ENCODE measurements around the gene SLC38A3. TPM values are rescaled to one million over a fixed set of nuclear protein-coding genes. Genes with fewer than 3 reads are reported as not detected.

SLC38A3 gene
- total and polyA plus RNA-seq, 2 experiments from 2014 or later = 0.36 TPM; not detected in 1

DNA sequence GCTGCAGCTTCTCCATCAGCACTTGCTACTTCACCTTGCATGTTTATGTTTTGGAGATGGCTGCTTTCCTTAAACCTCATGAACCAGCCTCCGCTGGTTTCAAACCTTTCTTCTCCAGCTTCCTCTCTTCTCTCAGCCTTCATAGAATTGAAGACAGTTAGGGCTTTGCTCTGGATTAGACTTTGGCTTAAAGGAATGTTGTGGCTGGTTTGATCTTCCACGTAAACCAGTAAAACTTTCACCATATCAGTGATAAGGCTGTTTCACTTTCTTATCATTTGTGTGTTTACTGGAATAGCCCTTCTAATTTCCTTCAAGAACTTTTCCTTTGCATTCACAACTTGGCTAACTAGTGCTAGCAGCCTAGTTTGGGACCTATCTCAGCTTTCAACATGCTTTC lies 25.4 kb upstream of the SLC38A3 start:
- H3K79me2 ChIP-seq (ENCODE audit: insufficient read depth) = no peaks in the 10 kb centered on the region
- H3K9me3 ChIP-seq (ENCODE audit: low read depth) = no peaks in the 10 kb centered on the region
- no peak overlapping the region for H3K27ac ChIP-seq
- H3K36me3 ChIP-seq (ENCODE audit: low read depth) = no peaks in the 10 kb centered on the region
- no peaks in the 10 kb centered on the region for H3K4me1 ChIP-seq (ENCODE audit: insufficient read depth)
- no peak overlapping the region for H3K4me2 ChIP-seq (ENCODE audit: unreplicated experiment)
- WGBS, 2 experiments (ENCODE audit: low coverage in 1 of 2, low lambda C conversion rate in 2 of 2, missing lambda C conversion rate in 2 of 2) = 85 to 98% methylated on average over 2 of the region's 2 CpGs
- no peaks in the 10 kb centered on the region for H4K20me1 ChIP-seq (ENCODE audit: insufficient read depth)
- no peak overlapping the region for H3K4me3 ChIP-seq
- DNase-seq = no peak
- H3K9ac ChIP-seq = no peak overlapping the region
- no peak overlapping the region for H2AFZ ChIP-seq
- in situ Hi-C loops (cut with MboI) = loop anchor here (10.0 kb wide), 1 partner anchor 55 kb away; no protein-coding TSS in a partner anchor
- no peak for TF ChIP-seq EZH2 (IDR thresholded peaks at IDR 0.05; ENCODE audit: insufficient read depth, poor library complexity, severe bottlenecking)
- TF ChIP-seq EZH2phosphoT487 (IDR thresholded peaks at IDR 0.05; ENCODE audit: insufficient read depth, low read depth) = no peak
- no peaks in the 10 kb centered on the region for H3K9me2 ChIP-seq (ENCODE audit: insufficient read depth)
- no peaks in the 10 kb centered on the region for H3F3A ChIP-seq (ENCODE audit: insufficient read depth)
- no peaks in the 10 kb centered on the region for H3K27me3 ChIP-seq (replicated peaks; ENCODE audit: insufficient read depth)

DNA sequence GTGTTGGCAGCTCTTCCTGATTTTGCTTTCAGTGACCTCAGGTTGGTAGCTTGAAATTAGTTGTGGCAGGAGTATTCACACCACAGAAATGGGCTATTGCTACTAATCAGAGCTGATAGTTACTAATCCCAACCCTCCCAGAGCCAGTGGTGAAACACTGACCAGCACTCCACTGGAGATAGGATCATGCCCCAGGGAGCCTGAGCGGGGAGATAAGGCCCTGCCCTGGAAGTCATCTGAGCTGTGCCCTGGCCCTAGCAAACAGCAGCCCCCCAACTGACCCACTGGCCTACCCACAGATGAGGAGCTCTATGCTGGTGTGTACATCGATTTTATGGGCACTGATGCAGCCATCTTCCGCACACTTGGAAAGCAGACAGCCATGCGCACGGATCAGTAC lies 23.1 kb upstream of the SLC38A3 start:
- Histone ChIP-seq H3K79me2 (ENCODE audit: insufficient read depth) (no peaks in the 10 kb centered on the region), H3K36me3 (ENCODE audit: low read depth) (no peaks in the 10 kb centered on the region), H2AFZ (no peak overlapping the region), H3K4me1 (ENCODE audit: insufficient read depth) (no peaks in the 10 kb centered on the region), H3K27me3 (replicated peaks; ENCODE audit: insufficient read depth) (no peaks in the 10 kb centered on the region), H3K4me2 (ENCODE audit: unreplicated experiment) (no peak overlapping the region), H3K9me3 (ENCODE audit: low read depth) (no peaks in the 10 kb centered on the region), H3F3A (ENCODE audit: insufficient read depth) (no peaks in the 10 kb centered on the region), H3K4me3 (no peak overlapping the region), H3K27ac (no peak overlapping the region), H3K9me2 (ENCODE audit: insufficient read depth) (no peaks in the 10 kb centered on the region), H3K9ac (no peak overlapping the region), H4K20me1 (ENCODE audit: insufficient read depth) (no peaks in the 10 kb centered on the region)
- TF ChIP-seq EZH2 (IDR thresholded peaks at IDR 0.05; ENCODE audit: insufficient read depth, poor library complexity, severe bottlenecking) = no peak
- TF ChIP-seq EZH2phosphoT487 (IDR thresholded peaks at IDR 0.05; ENCODE audit: insufficient read depth, low read depth) = no peak
- 92 to 96% methylated on average over 5 of the region's 5 CpGs for WGBS, 2 experiments (ENCODE audit: low coverage in 1 of 2, low lambda C conversion rate in 2 of 2, missing lambda C conversion rate in 2 of 2)
- in situ Hi-C loops (cut with MboI) = loop anchor here (10.0 kb wide), 1 partner anchor 57 kb away; no protein-coding TSS in a partner anchor
- no peak for DNase-seq

DNA sequence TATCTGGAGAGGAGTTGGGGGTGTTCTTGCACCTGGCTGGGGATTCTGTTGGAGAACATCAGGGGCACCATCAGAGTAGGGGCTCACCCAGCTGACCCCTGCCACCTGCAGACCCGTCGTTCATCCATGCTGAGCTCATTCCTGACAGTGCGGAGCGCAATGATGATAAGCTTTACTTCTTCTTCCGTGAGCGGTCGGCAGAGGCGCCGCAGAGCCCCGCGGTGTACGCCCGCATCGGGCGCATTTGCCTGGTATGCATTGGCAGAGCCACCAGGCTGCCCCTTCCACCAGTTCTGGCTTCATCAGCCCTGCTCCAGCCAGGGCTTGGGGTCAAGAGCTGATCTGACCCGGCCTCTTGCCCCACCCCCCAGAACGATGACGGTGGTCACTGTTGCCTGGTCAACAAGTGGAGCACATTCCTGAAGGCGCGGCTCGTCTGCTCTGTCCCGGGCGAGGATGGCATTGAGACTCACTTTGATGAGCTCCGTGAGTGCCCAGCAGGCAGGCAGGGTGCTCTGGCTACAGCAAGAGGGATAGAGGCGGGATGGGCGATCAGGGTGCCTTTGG lies 22.5 kb upstream of the SLC38A3 start:
- Histone ChIP-seq H3K4me1 (ENCODE audit: insufficient read depth) (no peaks in the 10 kb centered on the region), H4K20me1 (ENCODE audit: insufficient read depth) (no peaks in the 10 kb centered on the region), H3K4me3 (no peak overlapping the region), H3K27ac (no peak overlapping the region), H2AFZ (no peak overlapping the region), H3K36me3 (ENCODE audit: low read depth) (no peaks in the 10 kb centered on the region), H3K9me3 (ENCODE audit: low read depth) (no peaks in the 10 kb centered on the region), H3K27me3 (replicated peaks; ENCODE audit: insufficient read depth) (no peaks in the 10 kb centered on the region), H3F3A (ENCODE audit: insufficient read depth) (no peaks in the 10 kb centered on the region), H3K79me2 (ENCODE audit: insufficient read depth) (no peaks in the 10 kb centered on the region), H3K9me2 (ENCODE audit: insufficient read depth) (no peaks in the 10 kb centered on the region), H3K9ac (no peak overlapping the region), H3K4me2 (ENCODE audit: unreplicated experiment) (no peak overlapping the region)
- no peak for DNase-seq
- in situ Hi-C loops (cut with MboI) = loop anchor here (10.0 kb wide), 1 partner anchor 58 kb away; no protein-coding TSS in a partner anchor
- 87% methylated on average over 19 to 26 of the region's 26 CpGs for WGBS, 2 experiments (ENCODE audit: low coverage in 1 of 2, low lambda C conversion rate in 2 of 2, missing lambda C conversion rate in 2 of 2)
- TF ChIP-seq EZH2phosphoT487 (IDR thresholded peaks at IDR 0.05; ENCODE audit: insufficient read depth, low read depth) (no peak), EZH2 (IDR thresholded peaks at IDR 0.05; ENCODE audit: insufficient read depth, poor library complexity, severe bottlenecking) (no peak)

DNA sequence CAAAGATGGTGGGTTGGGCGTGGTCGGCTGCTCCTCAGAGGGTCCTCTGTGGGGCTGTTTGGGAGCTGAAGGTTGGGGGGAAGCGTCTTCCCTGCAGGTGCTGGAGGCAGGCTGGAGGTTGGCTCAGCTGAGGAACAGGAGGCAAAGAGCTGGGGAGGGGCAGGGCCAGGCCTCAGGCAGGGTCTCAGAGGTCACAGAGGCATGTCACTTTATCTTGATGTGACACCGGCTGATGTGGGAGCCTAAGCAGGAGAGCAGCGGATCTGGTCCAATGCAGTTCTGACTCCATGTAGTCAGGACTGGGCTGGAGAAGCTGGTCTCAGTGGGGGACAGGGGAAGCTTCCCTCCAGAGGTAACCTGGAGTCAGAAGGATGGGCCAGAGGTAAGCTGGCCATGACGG lies 21.3 kb upstream of the SLC38A3 start:
- H3K27ac ChIP-seq = no peak overlapping the region
- in situ Hi-C loops (cut with MboI) = loop anchor here (10.0 kb wide), 1 partner anchor 59 kb away; no protein-coding TSS in a partner anchor
- DNase-seq = no peak
- no peak overlapping the region for H3K9ac ChIP-seq
- no peak overlapping the region for H3K4me3 ChIP-seq
- no peak overlapping the region for H3K4me2 ChIP-seq (ENCODE audit: unreplicated experiment)
- no peak overlapping the region for H2AFZ ChIP-seq
- WGBS, 2 experiments (ENCODE audit: low coverage in 1 of 2, low lambda C conversion rate in 2 of 2, missing lambda C conversion rate in 2 of 2) = 83 to 87% methylated on average over 6 of the region's 6 CpGs
- TF ChIP-seq EZH2 (IDR thresholded peaks at IDR 0.05; ENCODE audit: insufficient read depth, poor library complexity, severe bottlenecking) (no peak), EZH2phosphoT487 (IDR thresholded peaks at IDR 0.05; ENCODE audit: insufficient read depth, low read depth) (no peak)
- no peaks in the 10 kb centered on the region for H3K36me3 ChIP-seq (ENCODE audit: low read depth)
- no peaks in the 10 kb centered on the region for H4K20me1 ChIP-seq (ENCODE audit: insufficient read depth)
- H3F3A ChIP-seq (ENCODE audit: insufficient read depth) = no peaks in the 10 kb centered on the region
- no peaks in the 10 kb centered on the region for H3K79me2 ChIP-seq (ENCODE audit: insufficient read depth)
- no peaks in the 10 kb centered on the region for H3K27me3 ChIP-seq (replicated peaks; ENCODE audit: insufficient read depth)
- no peaks in the 10 kb centered on the region for H3K9me2 ChIP-seq (ENCODE audit: insufficient read depth)
- H3K9me3 ChIP-seq (ENCODE audit: low read depth) = no peaks in the 10 kb centered on the region
- H3K4me1 ChIP-seq (ENCODE audit: insufficient read depth) = no peaks in the 10 kb centered on the region

Measured in GM23248 (cell line).